ENCODE data around the gene RNF19B.

DNA sequence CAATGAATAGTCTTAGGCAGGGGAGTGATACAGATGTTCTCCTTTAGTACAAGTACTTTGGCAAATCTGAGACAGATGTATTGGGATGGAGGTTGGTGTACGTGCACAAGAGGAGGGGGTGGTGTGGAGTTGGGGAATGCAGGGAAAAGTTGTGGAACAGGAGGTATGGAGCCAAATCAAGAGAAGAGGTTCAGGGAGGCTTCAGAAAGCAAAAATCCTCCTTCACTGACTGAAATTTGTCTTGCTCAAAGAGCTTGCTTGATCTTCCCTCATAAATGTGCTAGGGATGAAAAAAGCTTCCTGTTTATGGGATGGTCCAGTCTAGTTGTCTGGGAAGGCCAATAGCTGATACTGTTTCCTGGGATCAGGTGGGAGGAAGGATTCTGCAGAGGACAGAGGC is 5.8 kb downstream of the RNF19B start:
- TF ChIP-seq CTCF (IDR thresholded peaks at IDR 0.05) (no peak), POLR2A (IDR thresholded peaks at IDR 0.05) (no peak)
